ENCODE results near the gene MPZL3.

Gene MPZL3

DNA sequence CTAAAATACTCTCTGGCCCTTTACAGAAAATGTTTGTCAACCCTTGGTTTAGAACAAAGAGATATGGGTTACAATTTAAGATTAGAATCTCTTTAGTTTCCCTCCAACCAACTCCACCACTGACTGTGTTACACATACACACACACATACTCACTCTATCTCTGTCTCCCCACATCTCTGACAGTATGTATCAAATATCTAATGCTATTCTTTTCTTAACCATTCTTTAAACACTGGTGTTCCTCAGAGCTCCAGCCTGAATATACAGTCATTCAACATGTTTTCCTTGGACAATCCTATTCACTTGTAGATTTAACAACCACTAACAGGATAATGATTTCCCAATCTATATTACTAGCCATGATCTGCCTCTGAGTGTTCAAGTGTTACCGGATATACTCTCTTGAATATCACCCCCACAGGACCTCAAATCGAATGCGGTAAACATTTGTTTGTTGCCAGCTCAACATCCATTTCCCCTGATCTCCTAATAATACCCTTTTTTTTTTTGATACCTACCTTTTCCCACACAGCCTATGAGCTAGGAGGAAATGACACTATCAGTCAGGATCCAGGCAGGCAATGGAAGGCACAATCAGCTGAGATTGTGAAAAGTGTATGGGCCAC lies 6.1 kb downstream of the MPZL3 start:
- POLR2A ChIA-PET, result no interaction called here
- DNase-seq (ENCODE audit: low read depth, low spot score), result no peak
- CTCF ChIA-PET, result no interaction called here
- no peak overlapping the region for H3K4me3 ChIP-seq (ENCODE audit: low read depth, low read length)
- TF ChIP-seq, protein P1, sequence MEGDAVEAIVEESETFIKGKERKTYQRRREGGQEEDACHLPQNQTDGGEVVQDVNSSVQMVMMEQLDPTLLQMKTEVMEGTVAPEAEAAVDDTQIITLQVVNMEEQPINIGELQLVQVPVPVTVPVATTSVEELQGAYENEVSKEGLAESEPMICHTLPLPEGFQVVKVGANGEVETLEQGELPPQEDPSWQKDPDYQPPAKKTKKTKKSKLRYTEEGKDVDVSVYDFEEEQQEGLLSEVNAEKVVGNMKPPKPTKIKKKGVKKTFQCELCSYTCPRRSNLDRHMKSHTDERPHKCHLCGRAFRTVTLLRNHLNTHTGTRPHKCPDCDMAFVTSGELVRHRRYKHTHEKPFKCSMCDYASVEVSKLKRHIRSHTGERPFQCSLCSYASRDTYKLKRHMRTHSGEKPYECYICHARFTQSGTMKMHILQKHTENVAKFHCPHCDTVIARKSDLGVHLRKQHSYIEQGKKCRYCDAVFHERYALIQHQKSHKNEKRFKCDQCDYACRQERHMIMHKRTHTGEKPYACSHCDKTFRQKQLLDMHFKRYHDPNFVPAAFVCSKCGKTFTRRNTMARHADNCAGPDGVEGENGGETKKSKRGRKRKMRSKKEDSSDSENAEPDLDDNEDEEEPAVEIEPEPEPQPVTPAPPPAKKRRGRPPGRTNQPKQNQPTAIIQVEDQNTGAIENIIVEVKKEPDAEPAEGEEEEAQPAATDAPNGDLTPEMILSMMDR (IDR thresholded peaks at IDR 0.05; ENCODE audit: insufficient read depth, low read length, missing control alignments), result no peak

DNA sequence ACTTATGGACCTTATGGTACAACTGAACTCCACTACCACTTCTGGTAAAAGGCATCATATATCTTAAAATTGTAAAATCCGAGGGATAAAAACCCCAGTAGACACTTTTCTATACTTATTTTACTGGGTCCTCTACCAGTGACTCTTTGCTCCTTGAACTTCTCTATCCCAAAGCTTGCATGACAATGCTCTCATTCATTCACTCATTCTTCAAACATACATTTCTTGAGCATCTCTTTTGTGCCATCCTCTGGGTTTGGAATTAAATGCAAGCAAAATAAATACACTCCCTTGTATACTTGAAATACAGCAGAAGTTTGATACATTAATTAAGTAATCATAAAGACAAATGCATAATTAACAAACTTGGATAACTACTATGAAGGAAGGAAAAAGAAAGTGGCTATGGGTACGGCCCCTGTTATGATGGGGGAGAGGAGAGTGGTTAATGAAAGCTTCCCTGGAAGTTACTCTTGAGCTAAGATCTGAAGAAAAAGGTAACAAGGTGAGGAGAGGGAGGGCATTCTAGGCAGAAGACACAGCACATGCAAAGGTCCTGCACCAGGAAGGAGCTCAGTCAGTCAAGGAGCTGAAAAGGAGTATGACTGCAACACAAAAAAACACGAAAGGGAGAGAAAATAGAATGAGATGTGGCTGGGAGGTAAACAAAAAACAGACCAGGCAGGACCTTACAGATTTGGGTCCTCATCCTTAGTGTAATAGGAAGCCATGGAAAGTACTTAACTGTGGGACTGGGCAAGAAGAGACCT lies 8.0 kb downstream of the MPZL3 start:
- no peak for DNase-seq (ENCODE audit: low read depth, low spot score)
- ChIA-PET CTCF (no interaction called here), POLR2A (no interaction called here)
- no peak overlapping the region for H3K4me3 ChIP-seq (ENCODE audit: low read depth, low read length)
- TF ChIP-seq, protein P1 (IDR thresholded peaks at IDR 0.05; ENCODE audit: insufficient read depth, low read length, missing control alignments), result no peak

DNA sequence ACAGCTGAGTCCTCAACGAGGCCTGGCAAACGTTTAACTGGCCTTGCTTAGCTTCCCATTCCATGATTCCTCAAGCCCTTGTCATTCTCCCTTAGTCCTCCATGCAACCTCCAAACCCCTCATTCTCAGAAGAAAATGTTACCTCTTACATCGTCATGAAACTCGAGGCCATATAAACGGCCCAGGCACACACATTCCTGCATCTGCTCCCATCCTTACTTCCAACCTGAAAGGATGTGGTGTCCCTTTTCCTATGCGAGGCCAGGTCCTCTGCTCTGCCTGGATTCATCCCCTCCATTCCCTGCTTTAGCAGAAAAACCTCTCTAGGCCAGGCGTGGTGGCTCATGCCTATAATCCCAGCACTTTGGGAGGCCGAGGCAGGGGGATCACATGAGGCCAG lies 9.0 kb downstream of the MPZL3 start:
- H3K4me3 ChIP-seq (ENCODE audit: low read depth, low read length), result no peak overlapping the region
- ChIA-PET POLR2A (no interaction called here), CTCF (no interaction called here)
- TF ChIP-seq, protein P1 (IDR thresholded peaks at IDR 0.05; ENCODE audit: insufficient read depth, low read length, missing control alignments), result no peak
- DNase-seq (ENCODE audit: low read depth, low spot score), result no peak

DNA sequence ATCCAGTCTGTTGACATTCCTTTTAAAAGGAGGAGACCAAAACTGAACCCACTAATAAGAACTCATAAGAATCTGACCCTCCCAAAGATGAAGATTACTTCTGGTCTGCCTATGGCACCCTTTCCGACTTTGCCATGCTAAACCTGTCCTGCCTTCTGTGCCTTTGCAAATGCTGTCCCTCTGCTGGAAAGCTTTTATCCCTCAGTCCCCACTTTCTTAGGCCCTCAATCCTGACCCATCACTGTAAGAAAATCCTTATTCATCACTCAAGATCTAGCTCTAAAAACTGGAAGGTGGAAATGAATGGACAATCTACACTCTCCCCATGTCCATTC lies 10.4 kb downstream of the MPZL3 start:
- ChIA-PET CTCF (interaction anchor here (0.6 kb wide), 1 partner anchor 33 kb away, joined by 3 read pairs; no protein-coding TSS in a partner anchor), POLR2A (no interaction called here)
- TF ChIP-seq, protein P1 (IDR thresholded peaks at IDR 0.05; ENCODE audit: insufficient read depth, low read length, missing control alignments), result no peak
- DNase-seq (ENCODE audit: low read depth, low spot score), result no peak
- H3K4me3 ChIP-seq (ENCODE audit: low read depth, low read length), result no peak overlapping the region

DNA sequence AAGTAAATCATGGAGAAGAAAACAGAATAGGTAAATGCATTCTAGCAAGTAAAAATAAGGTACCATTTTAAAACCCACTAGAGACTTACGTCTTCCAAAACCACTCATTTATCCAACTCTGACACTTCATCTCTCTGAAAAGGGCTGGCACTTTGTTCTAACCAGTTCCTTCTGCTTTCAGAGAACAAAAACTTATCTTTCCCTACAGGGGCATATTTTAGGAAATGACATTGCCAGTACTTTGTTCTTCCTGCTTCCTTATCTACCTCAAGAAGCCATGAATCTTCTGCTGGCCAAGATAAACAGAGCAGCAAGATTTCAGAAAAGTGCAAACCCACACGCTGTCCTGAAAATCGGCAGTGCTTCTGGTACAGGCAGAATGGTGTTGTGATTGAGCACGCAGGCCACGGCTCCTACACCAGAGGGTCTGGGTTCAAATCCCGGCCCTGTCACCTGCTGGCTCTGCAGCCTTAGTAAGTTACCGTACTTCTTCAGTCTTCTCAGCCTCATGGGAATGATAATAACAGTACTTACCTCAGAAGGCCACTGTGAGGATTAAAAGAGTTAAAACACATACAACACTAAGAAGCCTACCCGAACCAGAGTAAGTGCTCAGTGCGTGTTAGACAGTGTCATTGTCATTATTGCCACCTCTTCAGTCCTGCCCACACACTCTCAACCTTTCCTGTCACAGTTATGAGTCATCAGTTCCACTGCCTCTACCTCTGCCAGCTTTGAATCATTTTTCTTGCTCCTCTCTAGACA lies 11.0 kb downstream of the MPZL3 start:
- no peak for DNase-seq (ENCODE audit: low read depth, low spot score)
- TF ChIP-seq, protein P1 (IDR thresholded peaks at IDR 0.05; ENCODE audit: insufficient read depth, low read length, missing control alignments), result no peak
- ChIA-PET POLR2A (no interaction called here), CTCF (no interaction called here)
- no peak overlapping the region for H3K4me3 ChIP-seq (ENCODE audit: low read depth, low read length)

All from AG04449 (cell line).